H9 (cell line): ENCODE results near the gene ZNF182. TPM values are rescaled to one million over a fixed set of nuclear protein-coding genes. Genes with fewer than 3 reads are reported as not detected.

ENCODE experiments used
- DNase-seq: peaks from one replicate; pipeline ENCODE4 v3.0.0-alpha.2; 2017
- H2AFZ ChIP-seq: one replicate; pipeline ENCODE4 v1.6.1; 2013; ENCODE audit warnings: mild to moderate bottlenecking, low read length, control low read depth, moderate library complexity
- H2AK5ac ChIP-seq: 2 replicates; pipeline ENCODE4 v1.6.1; 2013; ENCODE audit warnings: low read length, control low read depth, mixed read lengths; ENCODE audit not compliant: insufficient read length
- H2BK120ac ChIP-seq: one replicate; pipeline ENCODE4 v1.6.1; 2013; ENCODE audit warnings: low read depth, mild to moderate bottlenecking, low read length, control low read depth, inconsistent platforms; ENCODE audit not compliant: poor library complexity, severe bottlenecking
- H2BK12ac ChIP-seq: 2 replicates; pipeline ENCODE4 v1.6.1; 2013; ENCODE audit warnings: low read length, control low read depth, mixed read lengths, low read depth; ENCODE audit not compliant: insufficient read length
- H2BK15ac ChIP-seq: 2 replicates; pipeline ENCODE4 v1.6.1; 2013; ENCODE audit warnings: low read depth, low read length, control low read depth
- H2BK20ac ChIP-seq: one replicate; pipeline ENCODE4 v1.6.1; 2013; ENCODE audit warnings: low read depth, mild to moderate bottlenecking, low read length, control low read depth, inconsistent platforms; ENCODE audit not compliant: poor library complexity, severe bottlenecking
- H2BK5ac ChIP-seq: 2 replicates; pipeline ENCODE4 v1.6.1; 2013; ENCODE audit warnings: low read length, control low read depth, mixed read lengths; ENCODE audit not compliant: insufficient read length
- H3K14ac ChIP-seq: 2 replicates; pipeline ENCODE4 v1.6.1; 2013; ENCODE audit warnings: low read length, control low read depth; ENCODE audit not compliant: insufficient read depth
- H3K18ac ChIP-seq: 2 replicates; pipeline ENCODE4 v1.6.1; 2013; ENCODE audit warnings: low read depth, mild to moderate bottlenecking, mixed read lengths, low read length, control low read depth; ENCODE audit not compliant: insufficient read length
- H3K23ac ChIP-seq: 2 replicates; pipeline ENCODE4 v1.6.1; 2013; ENCODE audit warnings: low read length, control low read depth, mixed read lengths, low read depth; ENCODE audit not compliant: insufficient read length
- H3K23me2 ChIP-seq: 2 replicates; pipeline ENCODE4 v1.6.1; 2013; ENCODE audit warnings: low read depth, mild to moderate bottlenecking, mixed read lengths, low read length, control low read depth; ENCODE audit not compliant: insufficient read length, poor library complexity, severe bottlenecking
- H3K27ac ChIP-seq: 2 replicates; pipeline ENCODE4 v1.5.1; 2013; ENCODE audit warnings: low read length, control low read depth, mixed read lengths, low read depth; ENCODE audit not compliant: insufficient read length
- H3K27me3 ChIP-seq: 2 replicates; pipeline ENCODE4 v1.6.1; 2013; ENCODE audit warnings: low read length, control low read depth, inconsistent platforms; ENCODE audit not compliant: insufficient read depth
- H3K4ac ChIP-seq: 2 replicates; pipeline ENCODE4 v1.6.1; 2013; ENCODE audit warnings: low read depth, mild to moderate bottlenecking, control low read depth, inconsistent platforms, low read length, moderate library complexity
- H3K4me1 ChIP-seq: 2 replicates; pipeline ENCODE4 v1.6.1; 2013; ENCODE audit warnings: low read length, control low read depth, inconsistent platforms; ENCODE audit not compliant: insufficient read depth
- H3K4me2 ChIP-seq: 2 replicates; pipeline ENCODE4 v1.6.1; 2013; ENCODE audit warnings: low read length, control low read depth, mixed read lengths; ENCODE audit not compliant: insufficient read length, insufficient read depth
- H3K56ac ChIP-seq: 2 replicates; pipeline ENCODE4 v1.6.1; 2013; ENCODE audit warnings: low read depth, mild to moderate bottlenecking, mixed read lengths, low read length, control low read depth; ENCODE audit not compliant: insufficient read length
- H3K79me1 ChIP-seq: 2 replicates; pipeline ENCODE4 v1.6.1; 2013; ENCODE audit warnings: low read depth, mild to moderate bottlenecking, moderate library complexity, low read length, control low read depth, inconsistent platforms; ENCODE audit not compliant: insufficient read depth, poor library complexity, severe bottlenecking
- H3K79me2 ChIP-seq: 2 replicates; pipeline ENCODE4 v1.6.1; 2013; ENCODE audit warnings: low read length, control low read depth, inconsistent platforms; ENCODE audit not compliant: insufficient read depth
- H3K9ac ChIP-seq: 2 replicates; pipeline ENCODE4 v1.6.1; 2013; ENCODE audit warnings: low read length, control low read depth, mixed read lengths; ENCODE audit not compliant: insufficient read length; ENCODE audit errors: extremely low read depth
- H3K9me3 ChIP-seq: one replicate; pipeline ENCODE4 v1.6.1; 2013; ENCODE audit warnings: low read depth, low read length, inconsistent platforms; ENCODE audit not compliant: control insufficient read depth
- H3T11ph ChIP-seq: one replicate; pipeline ENCODE4 v1.6.1; 2013; ENCODE audit warnings: mild to moderate bottlenecking, low read length, control low read depth, inconsistent platforms
- H4K20me1 ChIP-seq: one replicate; pipeline ENCODE4 v1.6.1; 2013; ENCODE audit not compliant: control insufficient read depth, insufficient read length, insufficient read depth
- H4K5ac ChIP-seq: 2 replicates; pipeline ENCODE4 v1.6.1; 2013; ENCODE audit warnings: low read depth, mild to moderate bottlenecking, mixed read lengths, low read length, control low read depth; ENCODE audit not compliant: insufficient read length
- H4K8ac ChIP-seq: replicated peaks from 2 replicates; pipeline ENCODE4 v1.6.1; 2013; ENCODE audit warnings: low read length, control low read depth, mixed read lengths, low read depth; ENCODE audit not compliant: insufficient read length
- H4K91ac ChIP-seq: 2 replicates; pipeline ENCODE4 v1.6.1; 2013; ENCODE audit warnings: low read depth, mild to moderate bottlenecking, moderate library complexity, mixed read lengths, low read length, control low read depth; ENCODE audit not compliant: insufficient read length
- H3K27ac Mint-ChIP-seq, 3 experiments: 2 replicates in 2 of 3; 3 replicates in 1 of 3; pipeline ENCODE4 v1.8.0; 2020 to 2021; ENCODE audit warnings: mixed read lengths in 3 of 3, mild to moderate bottlenecking in 1 of 3, moderate library complexity in 1 of 3
- H3K27me3 Mint-ChIP-seq: 2 replicates; pipeline ENCODE4 v1.8.0; 2021; ENCODE audit warnings: low read depth, mild to moderate bottlenecking, moderate library complexity, mixed read lengths
- H3K36me3 Mint-ChIP-seq, 3 experiments: 2 replicates in 2 of 3; 3 replicates in 1 of 3; pipeline ENCODE4 v1.8.0; 2020 to 2021; ENCODE audit warnings: low read depth in 3 of 3, mixed read lengths in 3 of 3; ENCODE audit not compliant: insufficient read depth in 1 of 3
- H3K4me1 Mint-ChIP-seq, 2 experiments: 2 replicates each; pipeline ENCODE4 v1.8.0; 2020; ENCODE audit warnings: mixed read lengths in 2 of 2
- H3K4me3 Mint-ChIP-seq, 2 experiments: 2 replicates in 1 of 2; 3 replicates in 1 of 2; pipeline ENCODE4 v1.8.0; 2020 to 2021; ENCODE audit warnings: mild to moderate bottlenecking in 2 of 2, mixed read lengths in 2 of 2, moderate library complexity in 1 of 2
- H3K9me3 Mint-ChIP-seq, 2 experiments: 2 replicates in 1 of 2; 3 replicates in 1 of 2; pipeline ENCODE4 v1.8.0; 2020; ENCODE audit warnings: mild to moderate bottlenecking in 2 of 2, mixed read lengths in 2 of 2, moderate library complexity in 1 of 2
- WGBS: extraction: QIAGEN DNeasy Blood & Tissue Kit; methylation state at CpG from one replicate; pipeline ENCODE4 v1.1.7; 2013; ENCODE audit warnings: missing lambda C conversion rate, low lambda C conversion rate, mixed read lengths; ENCODE audit not compliant: insufficient read length; ENCODE audit errors: extremely low coverage; 5-methylcytosine and 5-hydroxymethylcytosine counted together
- total RNA-seq: library from RNA; stranded (reverse); gene quantifications from 2 replicates; pipeline ENCODE4 v1.2.1, GENCODE V29; 2021
- TF ChIP-seq, protein P1 (sequence below): fragments of 200-600 bp; sonication (generic); conservative IDR thresholded peaks from 3 replicates; pipeline ENCODE4 v1.8.0; 2021; ENCODE audit warnings: antibody characterized with exemption, mild to moderate bottlenecking

The ZNF182 gene
- total RNA-seq, 1 experiment from 2014 or later = 7.6 TPM

DNA sequence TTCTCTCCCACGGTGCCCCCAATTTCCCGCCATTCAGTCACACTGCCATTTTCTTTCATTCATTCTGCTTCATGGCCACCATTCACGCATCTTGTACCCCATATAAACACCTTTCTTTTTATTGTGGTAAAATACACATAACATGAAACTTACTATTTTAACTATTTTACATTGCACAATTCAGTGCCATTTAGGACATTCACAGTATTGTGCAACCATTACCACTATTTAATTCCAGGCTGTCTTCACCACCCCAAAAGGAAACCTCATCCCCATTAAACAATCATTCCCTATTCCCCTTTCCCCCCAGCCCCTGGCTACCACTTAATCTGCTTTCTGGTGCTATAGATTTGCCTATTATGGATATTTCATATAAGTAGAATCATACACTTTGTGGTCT lies 18.9 kb upstream of the ZNF182 start:
- Mint-ChIP-seq H3K4me3 (no peak overlapping the region; a peak in 1 of 5 replicates), H3K36me3 (peaks cover 0 to 5% (median 0%) of the 10 kb centered on the region in 3 experiments; a peak in 3 of 7 replicates), H3K27me3 (no peaks in the 10 kb centered on the region; the same call in 1 of the 2 replicates), H3K9me3 (peaks cover 58 to 63% of the 10 kb centered on the region in 2 experiments), H3K27ac (no peak overlapping the region; a peak in 1 of 7 replicates), H3K4me1 (peaks cover 4 to 7% of the 10 kb centered on the region in 2 experiments)
- WGBS = no CpG with 5 or more reads among the region's 3 CpGs
- no peaks in the 10 kb centered on the region for H4K20me1 ChIP-seq
- no peak for DNase-seq
- no peak overlapping the region for H4K5ac ChIP-seq
- no peak overlapping the region for H2AFZ ChIP-seq
- no peak overlapping the region for H3K18ac ChIP-seq
- H4K91ac ChIP-seq = no peak overlapping the region
- H3K4me1 ChIP-seq = no peaks in the 10 kb centered on the region
- H3K9me3 ChIP-seq = peaks cover 21% of the 10 kb centered on the region
- H3T11ph ChIP-seq = no peak overlapping the region
- H2BK120ac ChIP-seq = no peak overlapping the region
- no peaks in the 10 kb centered on the region for H3K79me2 ChIP-seq
- H3K79me1 ChIP-seq = no peaks in the 10 kb centered on the region
- no peak overlapping the region for H3K23ac ChIP-seq
- H4K8ac ChIP-seq = no peak overlapping the region
- H3K14ac ChIP-seq = no peak overlapping the region
- no peak overlapping the region for H3K56ac ChIP-seq
- no peak overlapping the region for H2BK20ac ChIP-seq
- no peaks in the 10 kb centered on the region for H3K27me3 ChIP-seq
- no peak overlapping the region for H2AK5ac ChIP-seq
- H3K9ac ChIP-seq = no peak overlapping the region
- H2BK15ac ChIP-seq = no peak overlapping the region
- TF ChIP-seq, protein P1, sequence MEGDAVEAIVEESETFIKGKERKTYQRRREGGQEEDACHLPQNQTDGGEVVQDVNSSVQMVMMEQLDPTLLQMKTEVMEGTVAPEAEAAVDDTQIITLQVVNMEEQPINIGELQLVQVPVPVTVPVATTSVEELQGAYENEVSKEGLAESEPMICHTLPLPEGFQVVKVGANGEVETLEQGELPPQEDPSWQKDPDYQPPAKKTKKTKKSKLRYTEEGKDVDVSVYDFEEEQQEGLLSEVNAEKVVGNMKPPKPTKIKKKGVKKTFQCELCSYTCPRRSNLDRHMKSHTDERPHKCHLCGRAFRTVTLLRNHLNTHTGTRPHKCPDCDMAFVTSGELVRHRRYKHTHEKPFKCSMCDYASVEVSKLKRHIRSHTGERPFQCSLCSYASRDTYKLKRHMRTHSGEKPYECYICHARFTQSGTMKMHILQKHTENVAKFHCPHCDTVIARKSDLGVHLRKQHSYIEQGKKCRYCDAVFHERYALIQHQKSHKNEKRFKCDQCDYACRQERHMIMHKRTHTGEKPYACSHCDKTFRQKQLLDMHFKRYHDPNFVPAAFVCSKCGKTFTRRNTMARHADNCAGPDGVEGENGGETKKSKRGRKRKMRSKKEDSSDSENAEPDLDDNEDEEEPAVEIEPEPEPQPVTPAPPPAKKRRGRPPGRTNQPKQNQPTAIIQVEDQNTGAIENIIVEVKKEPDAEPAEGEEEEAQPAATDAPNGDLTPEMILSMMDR = no peak
- H3K27ac ChIP-seq = no peak overlapping the region
- H2BK12ac ChIP-seq = no peak overlapping the region
- no peak overlapping the region for H3K4me2 ChIP-seq
- no peaks in the 10 kb centered on the region for H3K23me2 ChIP-seq
- H3K4ac ChIP-seq = no peak overlapping the region
- no peak overlapping the region for H2BK5ac ChIP-seq
